Retinal pigment epithelial cell (primary cell): ENCODE results near the gene ABHD11.

Experiments used
- DNase-seq: peaks from one replicate; pipeline ENCODE4 v3.0.0-alpha.2; 2010; ENCODE audit warnings: low read depth
- H3K4me3 ChIP-seq: 2 replicates; pipeline ENCODE4 v1.5.1; 2011; ENCODE audit warnings: mild to moderate bottlenecking, low read length, control low read depth, moderate library complexity
- TF ChIP-seq, protein P1 (sequence below): conservative IDR thresholded peaks from 2 replicates; pipeline ENCODE4 v1.5.1; 2011; ENCODE audit warnings: low read depth, low read length, control low read depth, inconsistent platforms

Gene ABHD11

DNA sequence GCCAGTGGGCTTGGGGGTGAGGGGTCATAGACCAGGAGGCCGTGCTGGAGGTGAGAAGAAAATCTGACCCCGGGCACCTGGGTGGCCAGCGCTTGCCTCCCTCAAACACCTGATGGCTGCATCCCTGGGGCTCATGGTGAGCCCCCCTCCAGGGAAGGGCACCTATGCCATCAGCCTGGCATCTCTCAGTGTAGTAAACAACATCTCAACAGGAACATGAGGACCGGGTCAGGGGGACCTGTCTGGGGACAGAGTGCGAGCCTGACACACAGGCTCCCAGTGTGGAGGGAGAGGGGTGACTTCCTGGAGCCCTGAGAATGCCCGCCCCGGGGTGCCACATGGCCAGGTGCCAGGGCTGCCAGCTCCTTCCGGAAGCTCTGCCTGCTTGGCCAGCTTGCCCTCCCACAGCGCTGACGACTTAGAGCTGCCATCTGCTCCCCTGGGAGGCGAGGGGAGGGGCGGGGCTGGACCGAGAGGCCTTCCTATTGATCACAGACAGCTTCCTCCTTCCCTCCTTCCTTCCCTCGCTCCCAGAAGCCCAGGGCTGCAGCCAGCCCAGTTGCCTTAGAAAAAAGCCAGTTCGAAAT, 31.5 kb downstream of the ABHD11 start:
- DNase-seq, result no peak
- TF ChIP-seq, protein P1, sequence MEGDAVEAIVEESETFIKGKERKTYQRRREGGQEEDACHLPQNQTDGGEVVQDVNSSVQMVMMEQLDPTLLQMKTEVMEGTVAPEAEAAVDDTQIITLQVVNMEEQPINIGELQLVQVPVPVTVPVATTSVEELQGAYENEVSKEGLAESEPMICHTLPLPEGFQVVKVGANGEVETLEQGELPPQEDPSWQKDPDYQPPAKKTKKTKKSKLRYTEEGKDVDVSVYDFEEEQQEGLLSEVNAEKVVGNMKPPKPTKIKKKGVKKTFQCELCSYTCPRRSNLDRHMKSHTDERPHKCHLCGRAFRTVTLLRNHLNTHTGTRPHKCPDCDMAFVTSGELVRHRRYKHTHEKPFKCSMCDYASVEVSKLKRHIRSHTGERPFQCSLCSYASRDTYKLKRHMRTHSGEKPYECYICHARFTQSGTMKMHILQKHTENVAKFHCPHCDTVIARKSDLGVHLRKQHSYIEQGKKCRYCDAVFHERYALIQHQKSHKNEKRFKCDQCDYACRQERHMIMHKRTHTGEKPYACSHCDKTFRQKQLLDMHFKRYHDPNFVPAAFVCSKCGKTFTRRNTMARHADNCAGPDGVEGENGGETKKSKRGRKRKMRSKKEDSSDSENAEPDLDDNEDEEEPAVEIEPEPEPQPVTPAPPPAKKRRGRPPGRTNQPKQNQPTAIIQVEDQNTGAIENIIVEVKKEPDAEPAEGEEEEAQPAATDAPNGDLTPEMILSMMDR, result no peak
- no peak overlapping the region for H3K4me3 ChIP-seq

DNA sequence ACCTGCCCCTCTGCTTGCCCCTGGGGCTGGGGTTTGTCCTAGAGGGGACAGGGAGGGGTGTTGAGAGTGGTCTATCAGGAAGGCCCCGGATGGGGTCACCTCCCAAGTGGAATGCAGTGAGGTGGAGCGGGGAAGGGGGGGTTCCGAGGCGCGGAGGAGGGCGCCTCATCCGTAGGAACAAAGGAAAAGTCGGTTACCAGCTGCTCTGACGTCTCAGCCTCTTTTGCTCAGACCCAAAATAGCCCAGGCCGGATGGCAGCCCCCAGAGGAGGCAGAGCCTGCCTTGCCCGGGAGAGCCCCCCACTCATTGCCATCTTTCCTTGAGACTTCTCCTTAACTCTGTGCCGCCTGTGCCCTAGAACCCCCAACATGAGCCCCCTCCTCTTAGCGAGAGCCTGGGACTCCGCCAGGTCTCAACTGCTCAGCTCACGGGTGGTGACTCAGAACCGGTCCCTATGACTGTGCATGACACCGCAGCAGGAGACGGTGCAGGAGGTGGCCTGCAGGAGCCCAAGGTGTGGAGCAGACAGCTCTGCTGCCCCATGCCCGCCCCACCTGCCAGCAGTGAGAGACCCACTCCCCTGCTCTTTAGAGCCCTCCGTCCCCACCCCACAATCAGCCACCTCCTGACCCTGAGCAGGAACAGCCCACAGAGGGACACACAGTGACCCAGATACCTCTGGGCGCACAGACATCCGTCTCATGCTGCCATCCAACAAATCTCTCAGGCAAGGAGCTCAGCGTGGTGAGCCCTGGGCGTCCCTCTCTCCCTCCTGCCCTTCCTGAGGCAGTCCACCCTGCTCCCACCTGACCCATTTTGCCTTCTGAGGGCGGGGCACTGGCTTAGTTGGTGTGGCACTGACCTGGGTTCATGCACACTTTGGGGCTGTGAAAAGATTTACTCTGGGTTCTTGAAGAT, 32.2 kb downstream of the ABHD11 start:
- no peak overlapping the region for H3K4me3 ChIP-seq
- TF ChIP-seq, protein P1, result no peak
- DNase-seq, result no peak

DNA sequence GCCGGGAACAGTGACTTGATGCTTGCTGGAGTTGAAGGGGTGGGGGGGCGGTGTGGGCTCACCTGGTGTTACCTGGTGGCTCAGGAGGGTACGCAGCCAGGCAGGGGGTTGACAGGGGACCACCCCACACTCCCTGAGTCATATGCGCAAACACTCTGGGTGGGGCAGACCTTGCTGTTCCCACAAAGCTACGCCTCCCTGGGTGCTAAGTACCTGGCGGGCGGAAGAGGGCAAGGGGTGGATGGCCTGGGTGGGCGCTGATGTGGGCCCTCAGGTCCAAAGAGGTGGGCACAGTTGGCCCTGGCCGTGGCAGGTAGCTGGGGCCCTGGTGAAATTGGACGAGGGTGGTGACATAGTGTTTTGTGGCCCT, 33.1 kb downstream of the ABHD11 start:
- TF ChIP-seq, protein P1, result no peak
- H3K4me3 ChIP-seq, result no peak overlapping the region
- no peak for DNase-seq

DNA sequence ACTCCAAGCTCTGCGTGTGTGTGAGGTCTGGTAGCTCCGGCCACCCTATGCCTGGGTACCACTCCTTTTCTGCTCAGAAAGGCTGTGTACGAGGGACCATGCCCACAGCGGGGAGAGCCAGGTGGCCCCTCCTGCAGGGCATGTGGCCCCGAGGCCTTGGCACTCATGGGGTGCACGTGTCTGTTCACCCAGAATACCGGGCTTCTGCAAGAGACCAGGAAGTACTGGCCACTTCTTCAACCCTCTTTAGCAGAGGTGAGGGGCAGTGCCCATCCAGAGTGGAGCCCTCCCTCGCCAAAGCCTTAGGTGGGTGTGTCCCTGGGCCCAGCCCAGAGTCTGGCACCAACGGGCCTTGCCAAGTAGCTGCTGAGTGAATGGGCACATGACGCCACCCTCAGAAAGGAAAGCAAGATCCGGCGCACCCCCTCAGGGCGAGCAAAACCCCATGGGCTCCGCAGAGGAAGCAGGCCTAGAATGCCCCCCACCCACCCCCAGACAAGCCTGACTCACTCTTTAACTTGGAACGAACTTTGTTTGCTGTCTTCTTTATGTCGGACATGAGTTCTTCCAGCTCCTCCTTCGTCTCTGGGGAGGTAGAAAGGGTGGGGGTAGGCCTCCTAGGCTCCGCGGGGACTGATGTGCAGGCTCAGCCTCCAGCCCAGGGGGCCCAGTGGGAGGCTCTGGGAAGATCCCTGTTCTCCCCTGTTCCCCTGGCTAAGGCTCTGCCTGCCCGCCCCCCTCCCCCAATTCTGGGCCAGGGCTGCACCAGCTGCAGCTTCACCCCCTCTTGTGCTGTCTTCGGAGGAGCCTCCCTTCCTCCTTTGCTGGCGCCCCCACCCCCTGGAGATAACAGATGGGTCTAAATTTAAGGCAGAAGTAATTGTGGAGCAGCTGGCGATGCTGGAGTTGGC, 33.7 kb downstream of the ABHD11 start:
- DNase-seq, result no peak
- TF ChIP-seq, protein P1, result no peak
- H3K4me3 ChIP-seq, result no peak overlapping the region

DNA sequence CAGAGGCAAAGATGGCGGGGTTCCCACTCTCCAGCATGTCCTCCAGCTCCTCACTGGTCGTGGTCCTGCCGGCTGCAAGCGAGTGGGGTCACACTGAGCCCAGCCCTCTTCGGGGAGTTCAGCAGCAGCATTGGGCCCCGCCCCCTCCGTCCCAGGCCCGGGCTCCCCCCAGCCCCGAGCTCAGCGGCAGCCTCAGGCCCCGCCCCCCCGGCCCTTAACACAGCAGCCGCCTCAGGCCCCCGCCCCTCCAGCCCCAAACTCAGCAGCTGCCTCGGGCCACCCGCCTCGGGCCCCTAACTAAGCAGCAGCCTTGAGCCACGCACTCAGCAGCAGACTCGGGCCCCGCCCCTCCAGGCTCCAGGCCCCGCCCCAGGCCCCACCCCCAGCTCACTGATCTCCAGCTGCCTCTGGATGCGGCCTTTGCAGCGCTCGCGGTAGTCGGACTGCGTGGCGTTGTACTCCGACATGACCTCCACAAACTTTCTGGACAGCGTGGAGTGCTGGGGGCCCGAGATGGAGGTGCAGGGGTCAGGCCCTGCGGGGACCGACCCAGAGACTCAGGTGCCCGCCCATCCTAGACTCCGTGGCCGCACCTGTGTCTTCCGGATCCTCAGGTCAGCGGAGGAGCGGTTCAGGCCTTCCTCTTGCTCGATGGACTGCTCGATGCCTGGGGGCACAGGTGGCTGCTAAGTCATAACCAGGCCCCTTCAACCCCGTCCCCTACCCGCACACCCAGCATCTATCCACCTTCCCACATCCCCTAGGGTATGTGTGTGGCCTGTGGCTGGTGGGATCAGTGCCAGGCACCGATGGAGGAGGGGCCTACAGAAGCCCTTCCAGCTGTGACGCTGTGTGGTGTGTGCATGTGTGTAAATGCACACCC, 34.6 kb downstream of the ABHD11 start:
- TF ChIP-seq, protein P1, result no peak
- DNase-seq, result no peak
- no peak overlapping the region for H3K4me3 ChIP-seq

DNA sequence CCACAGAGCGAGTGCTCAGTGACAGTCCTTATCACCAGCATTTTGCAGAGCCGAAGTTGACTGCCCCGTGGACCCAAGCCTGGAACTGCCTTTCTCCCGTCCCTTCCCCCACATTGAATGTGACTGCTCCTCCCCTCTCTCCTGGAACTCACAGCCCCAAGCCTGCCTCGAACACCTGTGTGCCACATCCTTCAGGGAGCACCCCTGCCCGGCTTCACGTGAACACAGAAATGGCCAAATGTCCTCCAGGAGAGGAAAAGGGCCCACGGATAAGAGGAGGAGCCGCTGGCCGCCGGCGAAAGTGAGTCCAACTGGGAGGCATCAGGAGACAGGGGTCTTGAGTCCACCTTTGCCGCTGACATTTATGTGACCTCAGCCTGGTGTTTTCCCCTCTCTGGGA, 35.4 kb downstream of the ABHD11 start:
- no peak for DNase-seq
- TF ChIP-seq, protein P1, result no peak
- no peak overlapping the region for H3K4me3 ChIP-seq
